Smooth muscle cell (in vitro differentiated cells): ENCODE data around the gene PDE11A. TPM values are rescaled to one million over a fixed set of nuclear protein-coding genes. Genes with fewer than 3 reads are reported as not detected.
A peak's percentile ranks its signal among the peaks of the same experiment; 100 is the strongest.

Experiments
- DNase-seq: peaks from one replicate; lab custom pipeline; 2025; ENCODE audit not compliant: unreplicated experiment; lab: John Stamatoyannopoulos, UW
- H2AFZ ChIP-seq: fragments of 200-600 bp; sonication (generic); 2 replicates; pipeline ENCODE4 v1.6.0; 2016; ENCODE audit warnings: antibody characterized with exemption, low read depth, mild to moderate bottlenecking
- H3F3A ChIP-seq: fragments of 200-600 bp; sonication (generic); 2 replicates; pipeline ENCODE4 v1.6.0; 2017; ENCODE audit warnings: antibody characterized with exemption, low read depth
- H3K27ac ChIP-seq: fragments of 200-600 bp; sonication (generic); 2 replicates; pipeline ENCODE4 v1.5.1; 2016; ENCODE audit warnings: low read depth, mild to moderate bottlenecking
- H3K27me3 ChIP-seq: fragments of 200-600 bp; sonication (generic); 2 replicates; pipeline ENCODE4 v1.6.1; 2016; ENCODE audit warnings: low read depth, mild to moderate bottlenecking
- H3K36me3 ChIP-seq: fragments of 200-600 bp; sonication (generic); 2 replicates; pipeline ENCODE4 v1.5.1; 2016; ENCODE audit warnings: low read depth
- H3K4me1 ChIP-seq: fragments of 200-600 bp; sonication (generic); 2 replicates; pipeline ENCODE4 v1.5.1; 2016; ENCODE audit warnings: low read depth
- H3K4me2 ChIP-seq: fragments of 200-600 bp; sonication (generic); 2 replicates; pipeline ENCODE4 v1.6.0; 2016; ENCODE audit warnings: mild to moderate bottlenecking
- H3K4me3 ChIP-seq: fragments of 200-600 bp; sonication (generic); 2 replicates; pipeline ENCODE4 v1.5.1; 2016; ENCODE audit warnings: mild to moderate bottlenecking
- H3K79me2 ChIP-seq: fragments of 200-600 bp; sonication (generic); 2 replicates; pipeline ENCODE4 v1.6.0; 2016; ENCODE audit warnings: low read depth, mild to moderate bottlenecking
- H3K9ac ChIP-seq: fragments of 200-600 bp; sonication (generic); 2 replicates; pipeline ENCODE4 v1.6.0; 2016; ENCODE audit warnings: low read depth
- H3K9me3 ChIP-seq: fragments of 200-600 bp; sonication (generic); replicated peaks from 2 replicates; pipeline ENCODE4 v1.5.1; 2016; ENCODE audit warnings: low read depth
- H4K20me1 ChIP-seq: fragments of 200-600 bp; sonication (generic); 2 replicates; pipeline ENCODE4 v1.6.0; 2016; ENCODE audit warnings: low read depth
- CTCF ChIP-seq: fragments of 200-600 bp; sonication (generic); IDR thresholded peaks from 2 replicates; pipeline ENCODE4 v1.5.1; 2017; ENCODE audit warnings: borderline replicate concordance, mild to moderate bottlenecking, antibody characterized with exemption; ENCODE audit not compliant: insufficient read depth, poor library complexity, severe bottlenecking
- WGBS: methylation state at CpG from one replicate; pipeline ENCODE4 v1.1.7; 2016; ENCODE audit warnings: low lambda C conversion rate; 5-methylcytosine and 5-hydroxymethylcytosine counted together
- polyA plus RNA-seq: library from polyadenylated mRNA; unstranded; fragments of >200 nt; fragmentation: Nextera tagmentation; extraction: Ambion mirVana; gene quantifications from 2 replicates; pipeline ENCODE4 v1.2.1, GENCODE V29; 2016
- total RNA-seq: library from RNA; depleted of rRNA; stranded (reverse); fragments of >200 nt; gene quantifications from 2 replicates; pipeline ENCODE4 v1.2.3, GENCODE V29; 2014

Gene PDE11A
- total and polyA plus RNA-seq, 2 experiments from 2014 or later, result under 0.01 TPM; not detected in 1

- TF ChIP-seq CTCF, result no peak
- Histone ChIP-seq H3K27me3 (no peaks in the 10 kb centered on the region), H3K79me2 (no peaks in the 10 kb centered on the region), H4K20me1 (no peaks in the 10 kb centered on the region), H3F3A (no peaks in the 10 kb centered on the region), H3K4me3 (no peak overlapping the region), H3K4me2 (no peak overlapping the region), H3K27ac (peak overlapping the region; percentile 33), H3K36me3 (no peaks in the 10 kb centered on the region), H2AFZ (no peak overlapping the region), H3K9ac (no peak overlapping the region), H3K9me3 (no peaks in the 10 kb centered on the region), H3K4me1 (no peaks in the 10 kb centered on the region)
- DNase-seq, result no peak
- WGBS, result 25% methylated on average over 2 of the region's 2 CpGs
Measured at GRCh38 chr2:177692042-177692782, 380.4 kb downstream of the PDE11A start.

- H3K9ac ChIP-seq, result no peak overlapping the region
- H3K27ac ChIP-seq, result no peak overlapping the region
- TF ChIP-seq CTCF, result no peak
- DNase-seq, result no peak
- no peaks in the 10 kb centered on the region for H3K4me1 ChIP-seq
- 0% methylated on average over 1 of the region's 1 CpG for whole genome bisulfite sequencing
- no peaks in the 10 kb centered on the region for H3F3A ChIP-seq
- H3K4me2 ChIP-seq, result no peak overlapping the region
- H3K27me3 ChIP-seq, result no peaks in the 10 kb centered on the region
- no peaks in the 10 kb centered on the region for H3K79me2 ChIP-seq
- H3K4me3 ChIP-seq, result no peak overlapping the region
- H3K9me3 ChIP-seq, result no peaks in the 10 kb centered on the region
- no peaks in the 10 kb centered on the region for H3K36me3 ChIP-seq
- no peak overlapping the region for H2AFZ ChIP-seq
- no peaks in the 10 kb centered on the region for H4K20me1 ChIP-seq
Measured at GRCh38 chr2:177691177-177691576, 381.4 kb downstream of the PDE11A start.

- TF ChIP-seq CTCF, result no peak
- Histone ChIP-seq H2AFZ (no peak overlapping the region), H3K4me3 (no peak overlapping the region), H3K79me2 (no peaks in the 10 kb centered on the region), H3K4me2 (peak overlapping the region; percentile 13), H3K9me3 (no peaks in the 10 kb centered on the region), H3K27ac (no peak overlapping the region), H3K9ac (no peak overlapping the region), H3K4me1 (no peaks in the 10 kb centered on the region), H3K27me3 (no peaks in the 10 kb centered on the region), H3K36me3 (no peaks in the 10 kb centered on the region), H4K20me1 (no peaks in the 10 kb centered on the region), H3F3A (no peaks in the 10 kb centered on the region)
- DNase-seq, result no peak
- 57% methylated on average over 4 of the region's 4 CpGs for WGBS
Measured at GRCh38 chr2:177689623-177690022, 383.0 kb downstream of the PDE11A start.

- no peaks in the 10 kb centered on the region for H3K4me1 ChIP-seq
- H3K9me3 ChIP-seq, result no peaks in the 10 kb centered on the region
- no peak for DNase-seq
- H3K79me2 ChIP-seq, result no peaks in the 10 kb centered on the region
- TF ChIP-seq CTCF, result no peak
- H2AFZ ChIP-seq, result no peak overlapping the region
- no peaks in the 10 kb centered on the region for H4K20me1 ChIP-seq
- 97% methylated on average over 5 of the region's 5 CpGs for WGBS
- H3K4me3 ChIP-seq, result no peak overlapping the region
- H3F3A ChIP-seq, result no peaks in the 10 kb centered on the region
- H3K27me3 ChIP-seq, result no peaks in the 10 kb centered on the region
- no peak overlapping the region for H3K9ac ChIP-seq
- no peak overlapping the region for H3K27ac ChIP-seq
- no peak overlapping the region for H3K4me2 ChIP-seq
- H3K36me3 ChIP-seq, result no peaks in the 10 kb centered on the region
Measured at GRCh38 chr2:177688844-177689243, 383.7 kb downstream of the PDE11A start.
